ENCODE measurements around the gene IFT43.

IFT43 gene

GRCh38 chr14:76015191-76015590 is 29.6 kb downstream of the IFT43 start:
- no peak for DNase-seq (ENCODE audit: low spot score)

- DNase-seq (ENCODE audit: low spot score): no peak
Observed at GRCh38 chr14:76015668-76016067, 30.1 kb downstream of the IFT43 start.

GRCh38 chr14:76019676-76020075 is 34.1 kb downstream of the IFT43 start:
- no peak for DNase-seq (ENCODE audit: low spot score)

GRCh38 chr14:76022991-76023390 is 37.4 kb downstream of the IFT43 start:
- DNase-seq (ENCODE audit: low spot score): no peak

GRCh38 chr14:76023757-76024156 is 38.2 kb downstream of the IFT43 start:
- no peak for DNase-seq (ENCODE audit: low spot score)

GRCh38 chr14:76024211-76024907 is 38.8 kb downstream of the IFT43 start:
- no peak for DNase-seq (ENCODE audit: low spot score)

GRCh38 chr14:76034566-76034965 is 49.0 kb downstream of the IFT43 start:
- no peak for DNase-seq (ENCODE audit: low spot score)

- DNase-seq (ENCODE audit: low spot score): no peak
Observed at GRCh38 chr14:76040704-76041103, 55.1 kb downstream of the IFT43 start.

GRCh38 chr14:76045773-76046172 is 60.2 kb downstream of the IFT43 start:
- no peak for DNase-seq (ENCODE audit: low spot score)

GRCh38 chr14:76050250-76050649 is 64.7 kb downstream of the IFT43 start:
- no peak for DNase-seq (ENCODE audit: low spot score)

GRCh38 chr14:76050797-76051392 is 65.3 kb downstream of the IFT43 start:
- DNase-seq (ENCODE audit: low spot score): no peak

GRCh38 chr14:76051717-76052465 is 66.3 kb downstream of the IFT43 start:
- DNase-seq (ENCODE audit: low spot score): no peak

- DNase-seq (ENCODE audit: low spot score): no peak
Observed at GRCh38 chr14:76053572-76054355, 68.2 kb downstream of the IFT43 start.

GRCh38 chr14:76055330-76055729 is 69.8 kb downstream of the IFT43 start:
- no peak for DNase-seq (ENCODE audit: low spot score)

GRCh38 chr14:76056128-76056527 is 70.6 kb downstream of the IFT43 start:
- no peak for DNase-seq (ENCODE audit: low spot score)

- no peak for DNase-seq (ENCODE audit: low spot score)
Observed at GRCh38 chr14:76057914-76058313, 72.4 kb downstream of the IFT43 start.

- DNase-seq (ENCODE audit: low spot score): no peak
Observed at GRCh38 chr14:76063327-76063726, 77.8 kb downstream of the IFT43 start.

- DNase-seq (ENCODE audit: low spot score): no peak
Observed at GRCh38 chr14:76065519-76065918, 80.0 kb downstream of the IFT43 start.

GRCh38 chr14:76067536-76067935 is 82.0 kb downstream of the IFT43 start:
- no peak for DNase-seq (ENCODE audit: low spot score)

GRCh38 chr14:76073717-76074116 is 88.2 kb downstream of the IFT43 start:
- DNase-seq (ENCODE audit: low spot score): no peak

- DNase-seq (ENCODE audit: low spot score): no peak
Observed at GRCh38 chr14:76077340-76077739, 91.8 kb downstream of the IFT43 start.

- DNase-seq (ENCODE audit: low spot score): no peak
Observed at GRCh38 chr14:76078501-76078900, 92.9 kb downstream of the IFT43 start.

Data from left forelimb (tissue), 1 donor.